ENCODE results near the gene COL19A1. TPM values are rescaled to one million over a fixed set of nuclear protein-coding genes. Genes with fewer than 3 reads are reported as not detected.

COL19A1 gene
- total and polyA plus RNA-seq, 9 donors = 0.61 to 11.1 (median 2.8) TPM

DNA sequence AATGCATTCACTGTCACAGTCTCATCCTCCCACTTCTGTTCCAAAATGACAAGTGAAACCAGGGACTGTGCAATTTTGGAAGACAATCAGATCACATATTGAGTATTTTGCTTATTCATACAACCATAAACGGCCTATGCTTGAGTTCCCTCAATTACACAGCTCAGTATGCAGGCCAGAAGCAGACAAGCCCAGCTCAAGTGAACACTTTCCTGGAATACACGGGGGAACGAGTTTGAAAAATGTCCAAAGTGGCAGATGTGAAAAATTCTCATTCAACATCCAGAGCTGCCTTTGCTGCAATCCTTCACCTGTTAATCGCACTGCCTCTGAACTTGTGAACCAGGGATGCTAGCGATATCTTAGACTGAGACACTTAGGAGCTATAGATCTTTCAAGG lies 246.4 kb downstream of the COL19A1 start:
- no peaks in the 10 kb centered on the region for H3K27me3 ChIP-seq (ENCODE audit: control insufficient read depth, insufficient read depth, low read length)
- H3K4me1 ChIP-seq (ENCODE audit: control insufficient read depth, insufficient read depth, low read length) = peaks cover 5% of the 10 kb centered on the region
- H3K27ac ChIP-seq (ENCODE audit: low read length) = peak overlapping the region; percentile 16
- no peaks in the 10 kb centered on the region for H3K36me3 ChIP-seq (ENCODE audit: control insufficient read depth, insufficient read depth, low read length)
- whole genome bisulfite sequencing (ENCODE audit: insufficient coverage) = 17% methylated on average over 1 of the region's 5 CpGs
- peak; percentile 80 for DNase-seq
- no peak overlapping the region for H3K4me3 ChIP-seq (ENCODE audit: low read length)
- no peaks in the 10 kb centered on the region for H3K9me3 ChIP-seq (replicated peaks; ENCODE audit: control insufficient read depth, low read depth, low read length)

DNA sequence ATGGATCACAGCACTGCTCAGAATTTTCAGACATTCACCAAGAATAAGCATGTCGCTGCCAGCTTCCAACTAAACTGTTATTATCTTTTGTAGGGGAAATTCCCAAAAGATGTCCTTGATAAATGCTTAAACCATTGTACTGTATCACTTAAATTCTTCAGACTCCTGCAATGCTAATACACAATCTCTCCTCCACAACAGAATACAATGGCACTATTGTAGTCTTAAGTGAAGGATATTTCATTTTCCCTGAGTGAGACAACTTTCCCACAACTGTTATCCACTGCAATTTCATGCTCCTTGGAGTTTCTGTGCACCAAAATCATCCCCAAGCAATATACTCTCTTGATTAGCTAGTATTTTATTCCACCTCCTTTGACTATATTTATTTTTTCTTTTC lies 246.8 kb downstream of the COL19A1 start:
- no peak overlapping the region for H3K4me3 ChIP-seq (ENCODE audit: low read length)
- H3K9me3 ChIP-seq (replicated peaks; ENCODE audit: control insufficient read depth, low read depth, low read length) = no peaks in the 10 kb centered on the region
- H3K36me3 ChIP-seq (ENCODE audit: control insufficient read depth, insufficient read depth, low read length) = no peaks in the 10 kb centered on the region
- H3K27ac ChIP-seq (ENCODE audit: low read length) = peak overlapping the region; percentile 16
- no CpG with 5 or more reads among the region's 1 CpG for WGBS (ENCODE audit: insufficient coverage)
- peaks cover 5% of the 10 kb centered on the region for H3K4me1 ChIP-seq (ENCODE audit: control insufficient read depth, insufficient read depth, low read length)
- no peaks in the 10 kb centered on the region for H3K27me3 ChIP-seq (ENCODE audit: control insufficient read depth, insufficient read depth, low read length)
- no peak for DNase-seq

DNA sequence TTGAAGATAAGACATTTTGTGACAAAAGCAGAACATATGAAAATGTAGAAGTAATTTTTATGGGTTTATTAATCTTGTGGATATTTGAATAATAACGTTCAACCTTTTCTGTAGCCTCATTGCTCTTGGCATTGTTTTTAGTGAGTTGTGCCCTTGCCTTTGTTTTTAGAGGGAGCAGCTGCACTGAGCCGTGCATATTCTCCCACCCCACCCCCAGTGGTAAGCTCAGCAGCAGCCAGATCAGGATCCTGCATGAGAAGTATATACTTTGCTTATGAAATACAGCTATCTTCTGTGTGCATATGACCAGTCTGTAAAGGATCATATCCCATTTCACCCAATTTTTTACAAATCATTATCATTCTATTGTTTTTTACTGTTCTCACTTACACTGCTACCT lies 252.3 kb downstream of the COL19A1 start:
- Histone ChIP-seq H3K27me3 (ENCODE audit: control insufficient read depth, insufficient read depth, low read length) (no peaks in the 10 kb centered on the region), H3K27ac (ENCODE audit: low read length) (no peak overlapping the region), H3K4me1 (ENCODE audit: control insufficient read depth, insufficient read depth, low read length) (no peaks in the 10 kb centered on the region), H3K9me3 (replicated peaks; ENCODE audit: control insufficient read depth, low read depth, low read length) (no peaks in the 10 kb centered on the region), H3K4me3 (ENCODE audit: low read length) (no peak overlapping the region), H3K36me3 (ENCODE audit: control insufficient read depth, insufficient read depth, low read length) (no peaks in the 10 kb centered on the region)
- DNase-seq = no peak
- no CpG with 5 or more reads among the region's 2 CpGs for WGBS (ENCODE audit: insufficient coverage)

DNA sequence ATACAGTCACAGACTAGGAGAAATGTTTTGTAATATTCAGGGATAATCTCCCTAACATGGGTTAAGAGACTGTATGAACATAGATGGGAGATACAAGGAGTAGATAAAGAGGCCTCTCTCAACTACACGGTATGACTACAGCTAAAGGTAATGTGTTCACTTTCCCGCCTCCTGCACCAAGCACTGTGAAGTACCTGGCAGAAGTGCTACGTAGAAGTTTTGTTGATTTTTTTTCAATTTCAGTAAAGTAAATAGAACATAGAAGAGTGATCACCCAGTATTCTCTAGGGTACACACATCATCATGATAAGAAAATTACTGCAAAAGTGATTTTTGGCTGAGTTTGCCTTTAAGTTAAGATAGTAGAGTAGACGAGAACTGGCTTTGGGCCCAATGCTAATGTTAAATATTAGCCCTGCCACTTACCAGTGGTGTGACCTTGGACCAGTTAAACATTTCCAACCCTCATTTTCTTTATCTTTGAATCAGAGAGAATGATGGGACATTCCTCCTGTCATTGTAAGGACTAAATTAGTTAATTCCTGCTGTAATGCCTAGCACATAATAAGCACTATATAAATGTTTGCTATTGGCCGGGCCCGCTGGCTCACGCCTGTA lies 253.0 kb downstream of the COL19A1 start:
- no peak overlapping the region for H3K27ac ChIP-seq (ENCODE audit: low read length)
- WGBS (ENCODE audit: insufficient coverage) = no CpG with 5 or more reads among the region's 7 CpGs
- no peak overlapping the region for H3K4me3 ChIP-seq (ENCODE audit: low read length)
- no peak for DNase-seq
- H3K27me3 ChIP-seq (ENCODE audit: control insufficient read depth, insufficient read depth, low read length) = no peaks in the 10 kb centered on the region
- no peaks in the 10 kb centered on the region for H3K9me3 ChIP-seq (replicated peaks; ENCODE audit: control insufficient read depth, low read depth, low read length)
- no peaks in the 10 kb centered on the region for H3K36me3 ChIP-seq (ENCODE audit: control insufficient read depth, insufficient read depth, low read length)
- no peaks in the 10 kb centered on the region for H3K4me1 ChIP-seq (ENCODE audit: control insufficient read depth, insufficient read depth, low read length)

DNA sequence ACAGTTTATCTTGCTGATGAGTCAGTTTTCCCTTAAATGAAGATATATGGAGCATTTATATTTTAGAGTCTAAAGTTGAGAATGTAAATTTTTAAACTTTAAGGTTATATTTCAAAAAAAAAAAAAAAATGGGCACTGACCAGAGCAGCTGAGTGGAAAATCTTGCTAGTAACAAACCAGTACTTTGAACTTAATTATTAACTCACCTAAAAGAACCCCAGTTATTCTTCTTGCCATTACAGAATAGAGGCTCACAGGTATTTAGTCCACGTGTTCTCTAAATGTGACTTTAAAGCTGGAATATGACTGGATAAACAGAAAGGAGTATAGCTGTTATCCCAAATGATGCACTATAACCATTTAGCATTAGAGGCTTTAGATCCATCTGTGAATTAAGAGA lies 258.1 kb downstream of the COL19A1 start:
- H3K27ac ChIP-seq (ENCODE audit: low read length) = no peak overlapping the region
- H3K36me3 ChIP-seq (ENCODE audit: control insufficient read depth, insufficient read depth, low read length) = no peaks in the 10 kb centered on the region
- no peaks in the 10 kb centered on the region for H3K4me1 ChIP-seq (ENCODE audit: control insufficient read depth, insufficient read depth, low read length)
- H3K9me3 ChIP-seq (replicated peaks; ENCODE audit: control insufficient read depth, low read depth, low read length) = no peaks in the 10 kb centered on the region
- no peak overlapping the region for H3K4me3 ChIP-seq (ENCODE audit: low read length)
- no peak for DNase-seq
- no CpG with 5 or more reads among the region's 1 CpG for WGBS (ENCODE audit: insufficient coverage)
- H3K27me3 ChIP-seq (ENCODE audit: control insufficient read depth, insufficient read depth, low read length) = no peaks in the 10 kb centered on the region

DNA sequence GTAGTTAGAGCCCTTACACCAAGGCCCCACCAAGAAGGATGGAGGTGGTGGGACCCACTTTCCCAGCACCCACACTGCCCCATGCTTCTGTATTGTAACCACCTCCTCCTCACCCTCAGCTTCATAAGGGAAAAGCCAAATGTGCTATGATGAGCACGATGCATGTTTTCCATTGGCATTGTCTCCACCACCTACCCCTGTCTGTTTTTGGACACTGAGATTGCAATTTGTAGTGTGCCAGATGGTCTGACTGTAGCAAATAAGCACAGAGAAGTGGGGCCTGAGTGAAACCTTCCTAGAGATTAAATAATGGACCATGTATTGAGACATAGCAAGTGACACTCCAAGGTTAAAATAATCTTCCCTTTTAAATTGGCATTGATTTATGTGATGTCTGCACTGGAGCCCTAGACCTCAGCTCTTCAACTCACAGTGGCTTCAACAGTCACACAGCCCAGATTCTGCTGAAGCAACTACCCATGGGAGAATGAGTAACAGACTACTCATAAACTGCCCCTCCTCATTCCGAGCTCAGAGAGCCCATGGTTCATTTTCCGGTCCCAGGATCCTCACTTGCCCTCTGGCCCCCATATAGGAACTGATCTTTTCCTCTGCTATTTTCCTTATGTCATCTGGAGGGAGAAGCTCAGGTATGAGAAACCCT lies 258.7 kb downstream of the COL19A1 start:
- WGBS (ENCODE audit: insufficient coverage) = 20% methylated on average over 1 of the region's 3 CpGs
- Histone ChIP-seq H3K4me1 (ENCODE audit: control insufficient read depth, insufficient read depth, low read length) (no peaks in the 10 kb centered on the region), H3K27ac (ENCODE audit: low read length) (no peak overlapping the region), H3K27me3 (ENCODE audit: control insufficient read depth, insufficient read depth, low read length) (no peaks in the 10 kb centered on the region), H3K36me3 (ENCODE audit: control insufficient read depth, insufficient read depth, low read length) (no peaks in the 10 kb centered on the region), H3K9me3 (replicated peaks; ENCODE audit: control insufficient read depth, low read depth, low read length) (no peaks in the 10 kb centered on the region), H3K4me3 (ENCODE audit: low read length) (no peak overlapping the region)
- peak; percentile 14 for DNase-seq

DNA sequence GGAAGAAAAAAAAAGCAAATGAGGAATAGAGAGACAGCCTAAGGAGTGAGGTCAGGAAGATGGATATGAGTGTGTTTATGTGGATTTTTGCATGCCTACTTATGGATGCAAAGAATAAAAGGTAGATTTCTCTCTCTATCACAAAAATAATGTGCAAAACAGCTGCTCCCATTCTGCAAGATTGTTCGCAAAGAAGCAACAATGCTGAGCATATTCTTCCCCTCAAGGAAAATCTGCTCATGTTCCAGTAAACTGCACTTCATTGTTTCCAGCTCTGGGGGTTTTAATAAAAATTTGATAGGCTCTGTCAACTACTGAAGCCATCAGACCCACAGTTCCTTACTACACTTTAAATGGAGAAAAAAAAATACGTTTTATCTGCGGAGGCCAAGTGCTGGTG lies 259.2 kb downstream of the COL19A1 start:
- H3K27me3 ChIP-seq (ENCODE audit: control insufficient read depth, insufficient read depth, low read length) = no peaks in the 10 kb centered on the region
- 40% methylated on average over 1 of the region's 3 CpGs for WGBS (ENCODE audit: insufficient coverage)
- H3K36me3 ChIP-seq (ENCODE audit: control insufficient read depth, insufficient read depth, low read length) = no peaks in the 10 kb centered on the region
- no peaks in the 10 kb centered on the region for H3K4me1 ChIP-seq (ENCODE audit: control insufficient read depth, insufficient read depth, low read length)
- H3K4me3 ChIP-seq (ENCODE audit: low read length) = no peak overlapping the region
- H3K27ac ChIP-seq (ENCODE audit: low read length) = no peak overlapping the region
- peak; percentile 12 for DNase-seq
- no peaks in the 10 kb centered on the region for H3K9me3 ChIP-seq (replicated peaks; ENCODE audit: control insufficient read depth, low read depth, low read length)

DNA sequence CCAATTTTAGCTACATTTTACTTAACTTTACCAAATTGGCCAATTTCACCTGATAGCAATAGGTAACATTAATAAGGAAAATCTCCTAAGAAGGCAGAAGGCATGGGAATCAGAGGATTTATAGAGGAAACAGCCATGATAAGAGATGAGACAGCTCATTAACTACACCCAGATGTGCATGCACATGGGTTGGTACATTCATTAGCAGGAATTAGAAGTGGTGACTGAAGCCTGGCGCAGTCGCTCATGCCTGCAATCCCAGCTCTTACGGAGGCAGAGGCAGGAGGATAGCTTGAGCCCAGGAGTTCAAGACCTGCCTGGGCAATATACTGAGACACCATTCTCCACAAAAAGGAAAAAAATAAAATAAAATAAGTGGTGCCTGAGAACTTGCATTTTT lies 263.0 kb downstream of the COL19A1 start:
- Histone ChIP-seq H3K36me3 (ENCODE audit: control insufficient read depth, insufficient read depth, low read length) (no peaks in the 10 kb centered on the region), H3K4me3 (ENCODE audit: low read length) (no peak overlapping the region), H3K27me3 (ENCODE audit: control insufficient read depth, insufficient read depth, low read length) (no peaks in the 10 kb centered on the region), H3K27ac (ENCODE audit: low read length) (no peak overlapping the region), H3K9me3 (replicated peaks; ENCODE audit: control insufficient read depth, low read depth, low read length) (no peaks in the 10 kb centered on the region), H3K4me1 (ENCODE audit: control insufficient read depth, insufficient read depth, low read length) (no peaks in the 10 kb centered on the region)
- WGBS (ENCODE audit: insufficient coverage) = no CpG with 5 or more reads among the region's 3 CpGs
- no peak for DNase-seq

DNA sequence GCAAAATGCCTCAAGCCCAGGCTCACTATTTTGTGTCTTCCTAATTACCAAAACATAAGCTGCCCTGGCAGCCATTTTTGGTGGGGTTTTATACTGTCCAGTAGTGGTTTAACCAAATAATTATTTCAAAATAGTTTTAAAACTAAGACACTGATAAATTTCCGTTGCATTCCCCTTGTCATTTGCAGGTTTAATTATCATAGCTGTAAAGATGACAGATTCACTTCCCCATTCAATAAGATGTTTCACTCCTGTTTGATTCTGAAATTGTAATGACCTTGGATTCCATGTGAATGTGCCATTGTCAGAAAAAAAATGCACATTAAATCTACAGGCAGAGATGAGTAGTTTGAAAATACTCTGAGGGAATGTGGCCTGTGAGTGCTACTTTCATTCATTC lies 264.5 kb downstream of the COL19A1 start:
- WGBS (ENCODE audit: insufficient coverage) = no CpG with 5 or more reads among the region's 1 CpG
- H3K27me3 ChIP-seq (ENCODE audit: control insufficient read depth, insufficient read depth, low read length) = no peaks in the 10 kb centered on the region

DNA sequence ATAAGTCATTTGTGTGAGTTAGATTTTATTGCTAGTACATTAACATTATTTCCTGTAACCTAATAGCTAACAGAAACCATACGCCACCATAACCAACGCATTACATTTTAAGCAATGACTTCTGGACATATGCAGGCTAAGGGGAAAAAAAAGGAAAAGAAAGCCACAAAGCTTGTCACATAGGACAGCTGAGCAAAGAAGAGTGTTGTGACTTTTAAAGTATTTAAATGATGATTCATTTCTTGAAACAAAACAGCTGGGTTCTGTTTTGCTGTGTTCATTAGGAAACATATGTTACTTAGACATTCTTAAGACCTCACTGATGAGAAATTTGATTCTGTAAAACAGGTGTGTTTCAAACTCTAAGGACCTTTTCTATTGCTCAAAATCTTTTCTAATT lies 265.2 kb downstream of the COL19A1 start:
- WGBS (ENCODE audit: insufficient coverage) = no CpG with 5 or more reads among the region's 2 CpGs
- no peak overlapping the region for H3K4me3 ChIP-seq (ENCODE audit: low read length)
- DNase-seq = peak; percentile 41
- no peaks in the 10 kb centered on the region for H3K9me3 ChIP-seq (replicated peaks; ENCODE audit: control insufficient read depth, low read depth, low read length)
- H3K36me3 ChIP-seq (ENCODE audit: control insufficient read depth, insufficient read depth, low read length) = no peaks in the 10 kb centered on the region
- no peaks in the 10 kb centered on the region for H3K4me1 ChIP-seq (ENCODE audit: control insufficient read depth, insufficient read depth, low read length)
- H3K27ac ChIP-seq (ENCODE audit: low read length) = no peak overlapping the region
- H3K27me3 ChIP-seq (ENCODE audit: control insufficient read depth, insufficient read depth, low read length) = no peaks in the 10 kb centered on the region

More for the DNA sequence above, 264.5 kb downstream of the COL19A1 start:
- Histone ChIP-seq H3K27ac (ENCODE audit: low read length) (no peak overlapping the region), H3K4me1 (ENCODE audit: control insufficient read depth, insufficient read depth, low read length) (no peaks in the 10 kb centered on the region), H3K4me3 (ENCODE audit: low read length) (no peak overlapping the region), H3K36me3 (ENCODE audit: control insufficient read depth, insufficient read depth, low read length) (no peaks in the 10 kb centered on the region), H3K9me3 (replicated peaks; ENCODE audit: control insufficient read depth, low read depth, low read length) (no peaks in the 10 kb centered on the region)
- DNase-seq = no peak
